T47D (cell line): Measurements from ENCODE around the gene ERP29.
"Not testable (repeated sequence)": the region's sequence is repeated elsewhere in the genome, so short reads cannot be mapped to it uniquely, and the experiment has no call there.

Source experiments
- DNase-seq, 2 experiments: peaks; one replicate each; pipeline versions ENCODE4 v3.0.0 to v3.0.0-alpha.2; 2011 to 2012; ENCODE audit warnings: low read depth in 1 of 2, low spot score in 1 of 2
- JUND ChIP-seq: IDR thresholded peaks from 2 replicates; pipeline ENCODE4 v1.6.1; 2012; ENCODE audit warnings: low read depth
- in situ Hi-C: cut with HindIII; loops from 2 replicates; pipeline ENCODE4 v1.10.0; 2016; ENCODE audit warnings: low sequenced_read_pairs, low pct_unique_long_range_greater_than_20kb

The ERP29 gene

DNA sequence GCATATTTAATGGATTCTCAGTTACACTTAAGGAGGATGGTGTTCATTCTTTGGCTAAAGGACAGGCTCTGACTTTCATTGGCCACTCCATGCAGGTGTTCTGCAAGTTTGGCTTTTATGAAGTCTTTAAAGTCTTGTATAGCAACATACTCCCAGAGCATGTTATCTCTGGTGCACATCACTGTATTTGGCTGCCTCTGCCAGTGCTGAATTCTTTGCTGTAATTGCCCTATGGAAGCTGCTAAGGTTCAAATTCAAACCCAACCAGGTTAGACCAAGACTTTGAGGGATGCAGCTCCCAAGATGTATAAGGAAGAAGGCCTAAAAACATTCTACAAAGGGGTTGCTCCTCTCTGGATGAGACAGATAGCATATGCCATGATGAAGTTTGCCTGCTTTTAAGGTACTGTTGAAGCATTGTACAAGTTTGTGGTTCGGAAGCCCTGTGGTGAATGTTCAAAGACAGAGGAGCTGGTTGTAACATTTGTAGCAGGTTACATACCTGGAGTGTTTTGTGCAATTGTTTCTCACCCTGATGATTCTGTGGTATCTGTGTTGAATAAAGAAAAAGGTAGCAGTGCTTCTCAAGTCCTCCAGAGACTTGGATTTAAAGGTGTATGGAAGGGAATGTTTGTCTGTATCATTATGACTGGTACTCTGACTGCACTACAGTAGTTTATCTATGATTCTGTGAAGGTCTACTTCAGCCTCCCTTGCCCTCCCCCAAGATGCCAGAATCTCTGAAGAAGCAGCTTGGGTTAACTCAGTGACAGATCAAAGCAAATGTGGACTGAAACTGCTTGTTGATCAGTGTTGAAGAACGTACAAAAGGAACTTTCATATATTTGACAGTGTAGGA is 19.7 kb upstream of the ERP29 start:
- in situ Hi-C loops, result no loop called here
- TF ChIP-seq JUND, result no peak
- DNase-seq, result peak; percentile 39 to 71

DNA sequence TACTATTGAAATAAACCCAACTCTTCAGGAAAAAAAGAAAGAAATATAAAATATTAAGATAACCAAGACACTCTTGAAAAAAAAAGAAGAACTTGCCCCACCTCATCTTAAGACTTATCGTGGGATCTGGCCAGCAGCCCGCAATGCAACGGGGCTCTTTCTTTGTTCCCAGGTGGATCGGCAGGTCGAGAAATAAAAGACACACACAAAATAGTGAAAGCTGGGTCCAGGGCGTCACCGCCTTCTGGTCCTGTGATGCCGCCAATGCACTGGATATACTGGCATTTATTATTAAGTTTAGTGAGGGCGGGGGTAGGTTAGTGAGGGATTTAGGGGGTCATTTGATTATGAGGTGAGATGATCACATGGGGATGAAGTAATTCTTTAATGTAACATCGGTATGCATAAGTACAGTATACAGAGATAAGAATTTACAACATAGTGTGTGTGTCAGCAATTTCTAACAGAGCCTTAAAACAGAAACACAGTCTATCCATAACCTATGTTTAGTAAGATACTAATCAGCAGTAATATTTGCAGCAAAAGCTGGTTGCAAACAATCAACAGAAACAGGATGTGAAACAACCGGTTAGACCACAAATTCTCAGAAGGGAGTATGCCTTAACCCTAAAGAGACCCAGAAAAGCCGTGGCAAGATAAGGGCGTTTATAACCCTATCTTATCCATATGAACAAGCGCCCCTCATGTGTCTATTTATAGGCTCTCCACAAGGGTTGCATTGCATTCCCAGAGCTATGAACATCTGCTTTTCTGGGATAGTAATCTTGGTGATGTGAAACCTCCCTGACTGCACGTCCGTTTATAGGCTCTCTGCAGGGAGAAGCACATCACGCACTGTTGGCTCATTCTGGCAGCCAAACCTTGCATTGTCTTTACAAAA is 18.8 kb upstream of the ERP29 start:
- in situ Hi-C loops, result not testable (repeated sequence)
- peak; percentile 52; the same call in 1 of the 2 replicates for TF ChIP-seq JUND
- DNase-seq, result peak in 1 of 2 experiments; percentile 74

- no peak for TF ChIP-seq JUND
- DNase-seq, result no peak
- in situ Hi-C loops, result no loop called here
These were observed 17.3 kb upstream of the ERP29 start for GRCh38 chr12:111995782-111996480.

- no peak for DNase-seq
- no peak for TF ChIP-seq JUND
- in situ Hi-C loops, result no loop called here
These were observed 15.9 kb upstream of the ERP29 start for GRCh38 chr12:111997300-111997699.

DNA sequence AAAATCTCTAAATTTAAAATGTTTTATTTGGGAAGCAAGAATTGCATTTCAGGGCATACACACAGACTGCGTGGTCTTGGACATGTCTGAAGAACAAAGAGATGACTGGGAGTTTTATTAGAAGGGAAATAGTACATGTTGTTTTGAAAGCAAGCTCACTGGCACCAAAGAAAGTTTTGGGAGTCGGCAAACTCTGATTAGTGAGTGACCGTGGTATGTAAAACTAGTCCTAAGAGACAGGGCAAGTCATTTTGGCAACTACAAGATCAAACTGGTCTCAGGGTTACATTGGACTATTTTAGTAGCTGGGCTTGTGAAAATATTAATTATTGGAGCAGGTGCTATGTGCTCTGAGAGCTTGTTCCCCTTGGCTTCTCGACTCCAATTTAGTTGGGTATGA is 15.2 kb upstream of the ERP29 start:
- TF ChIP-seq JUND, result no peak
- in situ Hi-C loops, result no loop called here
- no peak for DNase-seq

GRCh38 chr12:111999129-111999528 is 14.1 kb upstream of the ERP29 start:
- in situ Hi-C loops, DNase-seq: not testable (repeated sequence)

DNA sequence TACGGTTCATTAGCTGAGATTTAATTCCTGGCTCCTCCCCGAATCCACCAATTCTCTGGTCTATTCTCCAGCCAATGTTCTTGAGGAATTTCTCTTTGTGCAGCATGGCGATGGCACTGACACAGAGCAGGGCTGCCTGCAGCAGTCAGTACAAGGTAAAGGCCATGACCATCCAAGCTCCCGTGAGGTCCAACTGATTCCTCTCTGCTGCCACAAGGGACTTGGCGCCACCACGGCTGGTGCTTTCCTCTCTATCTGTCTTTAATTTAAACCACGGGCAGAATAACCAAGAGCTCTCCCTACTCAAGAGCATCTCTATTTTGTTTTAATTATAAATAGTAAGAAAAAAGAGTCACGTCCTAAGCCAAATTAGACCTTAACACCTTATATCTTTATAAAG is 12.4 kb upstream of the ERP29 start:
- TF ChIP-seq JUND, result no peak
- no peak for DNase-seq
- in situ Hi-C loops, result no loop called here

GRCh38 chr12:112001576-112001975 is 11.7 kb upstream of the ERP29 start:
- in situ Hi-C loops, result no loop called here
- no peak for TF ChIP-seq JUND

GRCh38 chr12:112004041-112004440 is 9.2 kb upstream of the ERP29 start:
- DNase-seq, result no peak
- TF ChIP-seq JUND, result no peak
- in situ Hi-C loops, result no loop called here

More at GRCh38 chr12:112001576-112001975, 11.7 kb upstream of the ERP29 start:
- DNase-seq, result no peak

DNA sequence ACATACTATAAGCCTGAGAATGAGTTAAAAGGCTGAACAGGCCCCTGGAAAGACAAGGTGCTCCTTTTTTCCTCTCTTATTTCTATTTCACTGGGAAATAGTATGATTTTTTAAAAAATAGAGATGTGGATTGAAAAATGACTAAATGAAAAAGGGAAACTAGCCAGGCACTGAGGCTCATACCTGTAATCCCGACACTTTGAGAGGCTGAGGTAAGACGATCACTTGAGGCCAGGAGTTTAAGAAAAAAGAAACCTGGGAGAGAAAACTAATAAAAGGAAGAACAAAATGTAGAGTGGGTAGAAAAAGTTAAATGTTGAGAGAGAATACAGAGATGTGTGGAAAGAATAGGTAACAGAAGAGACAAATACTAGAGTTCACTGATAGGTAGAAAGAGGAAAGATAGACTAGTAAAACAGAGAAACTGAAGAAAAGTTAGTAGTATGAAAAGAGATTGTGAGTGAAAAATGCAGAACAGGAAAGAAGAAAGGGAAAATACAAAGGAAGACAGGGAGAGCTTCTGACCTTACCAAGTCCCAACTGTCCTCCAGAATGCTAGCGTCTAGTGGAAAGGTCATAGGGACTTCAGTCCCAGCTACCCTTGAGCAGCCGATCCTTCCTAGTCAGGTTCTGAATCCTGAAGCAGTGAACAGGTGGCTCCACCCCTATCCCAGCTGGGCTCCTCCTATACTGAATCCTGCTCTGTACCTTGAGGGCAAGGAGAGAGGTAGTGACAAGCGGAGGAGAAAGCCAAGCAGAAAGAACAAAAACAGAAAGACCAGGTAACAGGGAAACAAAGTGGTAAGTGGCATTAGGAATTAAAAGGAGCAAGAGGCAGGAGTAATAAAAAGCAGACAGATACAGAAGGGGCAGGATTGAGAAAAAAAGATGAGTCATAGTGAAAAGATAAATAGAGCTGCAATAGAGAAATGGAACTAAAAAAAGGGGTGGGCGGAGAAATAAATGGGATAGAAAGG is 7.5 kb upstream of the ERP29 start:
- peak; percentile 77 to 88 for DNase-seq
- TF ChIP-seq JUND, result no peak
- in situ Hi-C loops, result no loop called here

- no peak for DNase-seq
- in situ Hi-C loops, result no loop called here
- no peak for TF ChIP-seq JUND
These were observed 5.3 kb upstream of the ERP29 start for GRCh38 chr12:112007945-112008344.
